LoVo (cell line): ENCODE results near the gene UHRF2.
"Not testable (repeated sequence)": the region's sequence is repeated elsewhere in the genome, so short reads cannot be mapped to it uniquely, and the experiment has no call there.

ENCODE experiments used
- DNase-seq: peaks from one replicate; pipeline ENCODE4 v3.0.0-alpha.2; 2016; ENCODE audit warnings: low spot score

UHRF2 gene

DNA sequence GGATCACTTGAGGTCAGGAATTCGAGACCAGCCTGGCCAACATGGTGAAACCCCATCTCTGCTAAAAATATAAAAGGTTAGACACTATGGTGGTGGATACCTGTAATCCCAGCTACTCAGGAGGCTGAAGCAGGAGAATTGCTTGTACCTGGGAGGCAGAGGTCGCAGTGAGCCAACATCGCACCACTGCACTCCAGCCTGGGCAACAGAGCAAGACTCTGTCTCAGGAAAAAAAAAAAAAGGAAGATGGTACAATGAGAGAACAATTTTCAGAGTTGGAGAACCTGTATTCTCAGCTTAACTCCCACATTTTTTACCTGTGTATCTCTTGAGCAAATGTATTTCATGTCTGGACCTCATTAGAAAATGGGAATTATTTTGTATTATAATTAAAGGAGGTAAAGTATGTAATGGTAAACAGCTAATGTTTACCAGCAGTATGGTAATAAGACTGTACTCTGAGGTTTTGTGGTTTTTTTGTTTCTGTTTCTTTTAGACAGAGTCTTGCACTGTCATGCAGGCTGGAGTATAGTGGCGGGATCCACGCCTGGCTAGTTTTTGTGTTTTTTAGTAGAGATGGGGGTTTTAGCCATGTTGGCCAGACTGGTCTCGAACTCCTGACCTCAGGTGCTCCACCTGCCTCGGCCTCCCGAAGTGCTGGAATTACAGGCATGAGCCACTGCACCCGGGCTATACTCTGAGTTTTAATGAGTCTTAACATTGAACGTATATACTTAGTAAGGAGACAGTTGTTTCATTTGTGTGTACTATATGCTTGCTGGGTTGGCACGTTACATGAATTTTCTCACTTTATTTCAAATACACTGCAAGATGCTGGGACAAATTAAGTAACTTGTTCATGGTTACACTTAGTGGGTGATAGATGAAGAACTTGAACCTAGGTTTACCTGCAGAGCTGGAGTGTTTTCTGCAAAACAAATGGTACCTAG is 16.2 kb downstream of the UHRF2 start:
- DNase-seq: no peak

GRCh38 chr9:6431038-6431437 is 18.0 kb downstream of the UHRF2 start:
- DNase-seq: no peak

- DNase-seq: no peak
Measured at GRCh38 chr9:6433410-6433809, 20.4 kb downstream of the UHRF2 start.

GRCh38 chr9:6439051-6439703 is 26.2 kb downstream of the UHRF2 start:
- no peak for DNase-seq

- DNase-seq: no peak
Measured at GRCh38 chr9:6440405-6440804, 27.4 kb downstream of the UHRF2 start.

- DNase-seq: no peak
Measured at GRCh38 chr9:6441269-6441668, 28.3 kb downstream of the UHRF2 start.

DNA sequence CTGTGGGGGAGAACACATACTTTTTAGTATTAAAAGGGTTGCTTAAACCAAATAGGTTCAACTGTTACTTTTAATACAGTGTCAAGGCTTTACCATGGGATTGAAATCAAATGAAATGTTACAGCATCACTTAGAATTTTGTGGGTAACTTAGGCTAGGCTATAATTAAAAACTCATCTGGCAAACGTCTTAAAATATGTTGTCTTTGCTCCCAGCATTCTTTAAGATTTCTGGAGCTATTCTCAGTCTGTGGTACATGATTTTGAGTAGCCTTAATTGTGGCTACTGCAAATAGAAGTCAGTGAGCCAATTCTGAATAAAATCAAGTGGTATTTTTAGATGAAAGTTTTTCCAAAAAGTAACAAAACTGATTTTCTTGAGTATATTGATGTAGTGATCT is 30.7 kb downstream of the UHRF2 start:
- no peak for DNase-seq

DNA sequence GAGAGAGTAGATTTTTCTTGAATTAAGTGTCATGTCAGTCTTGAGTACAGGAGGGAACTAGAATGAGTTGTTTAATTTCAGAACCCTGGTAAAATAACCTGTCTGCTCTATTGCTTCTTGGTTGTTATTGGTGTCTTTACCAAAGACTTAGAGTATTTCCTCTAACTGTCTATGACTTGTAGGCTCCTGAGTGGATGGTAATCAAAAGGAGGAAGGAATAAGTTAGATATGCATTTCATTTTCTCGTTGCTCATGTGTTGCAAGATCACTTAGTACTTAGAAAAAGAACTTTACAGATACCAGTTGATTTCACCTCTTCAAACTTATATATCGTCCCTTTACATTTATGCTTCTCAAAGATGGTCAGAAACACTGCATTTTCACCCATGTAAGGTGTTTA is 31.1 kb downstream of the UHRF2 start:
- no peak for DNase-seq

DNA sequence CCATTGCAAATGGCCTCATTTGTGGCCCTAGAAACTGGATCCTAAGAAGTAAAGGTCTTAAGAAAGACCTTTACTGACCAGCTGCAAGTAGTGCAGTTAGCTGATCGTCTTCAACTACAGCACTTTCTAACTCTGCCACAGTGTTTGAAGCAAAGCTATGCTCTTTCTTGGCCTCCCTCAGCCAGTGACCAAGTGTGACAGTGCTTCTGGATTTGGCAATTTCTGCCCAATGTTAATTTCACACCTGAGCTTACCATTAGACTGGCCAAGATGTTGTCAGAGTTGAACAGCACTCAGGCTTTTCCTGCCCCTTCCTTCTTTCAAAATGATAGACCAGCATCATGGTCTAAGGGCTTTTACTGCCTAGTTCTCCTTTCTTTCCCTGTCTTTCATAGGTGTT is 36.1 kb downstream of the UHRF2 start:
- no peak for DNase-seq

DNA sequence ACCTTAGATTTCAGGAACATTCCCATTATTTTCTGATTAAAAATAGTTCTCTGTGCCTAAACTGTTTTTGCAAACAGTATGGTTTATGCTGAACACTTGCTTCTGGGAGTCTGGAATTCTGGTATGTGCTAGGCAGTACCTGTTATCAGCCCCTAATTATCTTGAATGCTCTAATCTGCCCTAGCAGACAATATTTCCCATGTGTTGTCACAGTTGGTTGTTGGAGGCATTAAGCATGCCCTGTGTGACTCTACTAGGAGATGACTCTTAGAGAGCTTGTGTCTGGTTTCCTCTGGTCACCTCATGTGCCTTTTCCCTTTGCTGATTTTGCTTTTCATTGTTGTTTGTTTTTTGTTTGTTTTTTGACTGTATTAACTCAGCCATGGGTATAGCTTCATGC is 36.6 kb downstream of the UHRF2 start:
- no peak for DNase-seq

DNA sequence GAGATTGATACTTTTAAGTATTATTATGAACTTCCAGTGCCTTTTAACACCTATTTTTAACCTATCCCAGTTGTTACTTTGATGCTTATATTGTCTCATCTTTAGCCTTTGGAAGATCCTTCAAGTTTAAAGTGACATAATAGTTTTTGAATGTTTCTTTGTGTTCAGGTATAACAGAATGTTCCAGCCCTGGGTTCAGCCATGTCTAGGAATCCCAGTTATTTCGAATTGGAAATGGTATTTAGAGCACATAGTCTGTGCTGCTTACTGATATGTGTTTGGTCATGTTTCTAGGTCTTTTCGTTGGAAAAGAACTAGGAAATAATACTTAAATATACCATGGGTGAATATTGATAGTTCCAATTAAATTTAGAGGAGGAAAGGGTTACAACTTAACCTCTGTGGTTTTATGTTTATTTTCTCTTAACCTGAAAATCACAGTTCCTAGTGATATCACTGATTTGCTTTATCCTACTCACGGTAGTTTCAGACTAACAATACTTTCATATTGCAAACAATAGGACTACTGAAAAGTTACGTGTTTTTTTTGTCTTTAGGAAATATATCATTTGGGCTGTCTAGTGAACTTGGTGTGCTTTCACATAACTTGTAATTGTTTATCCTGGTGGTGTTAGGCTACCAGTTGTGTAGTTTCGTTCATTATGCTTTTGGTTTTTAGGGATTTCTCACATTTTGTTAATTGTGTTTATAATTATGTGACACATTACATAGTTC is 37.8 kb downstream of the UHRF2 start:
- DNase-seq: no peak

- not testable (repeated sequence) for DNase-seq
Measured at GRCh38 chr9:6455292-6455691, 42.3 kb downstream of the UHRF2 start.

DNA sequence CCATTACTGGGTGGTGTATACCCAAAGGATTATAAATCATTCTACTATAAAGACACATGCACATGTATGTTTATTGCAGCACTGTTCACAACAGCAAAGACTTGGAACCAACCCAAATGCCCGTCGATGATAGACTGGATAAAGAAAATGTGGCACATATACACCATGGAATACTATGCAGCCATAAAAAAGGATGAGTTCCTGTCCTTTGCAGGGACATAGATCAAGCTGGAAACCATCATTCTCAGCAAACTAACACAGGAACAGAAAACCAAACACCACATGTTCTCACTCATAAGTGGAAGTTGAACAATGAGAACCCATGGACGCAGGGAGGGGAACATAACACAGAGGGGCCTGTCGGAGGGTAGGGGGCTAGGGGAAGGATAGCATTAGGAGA is 45.7 kb downstream of the UHRF2 start:
- DNase-seq: not testable (repeated sequence)

DNA sequence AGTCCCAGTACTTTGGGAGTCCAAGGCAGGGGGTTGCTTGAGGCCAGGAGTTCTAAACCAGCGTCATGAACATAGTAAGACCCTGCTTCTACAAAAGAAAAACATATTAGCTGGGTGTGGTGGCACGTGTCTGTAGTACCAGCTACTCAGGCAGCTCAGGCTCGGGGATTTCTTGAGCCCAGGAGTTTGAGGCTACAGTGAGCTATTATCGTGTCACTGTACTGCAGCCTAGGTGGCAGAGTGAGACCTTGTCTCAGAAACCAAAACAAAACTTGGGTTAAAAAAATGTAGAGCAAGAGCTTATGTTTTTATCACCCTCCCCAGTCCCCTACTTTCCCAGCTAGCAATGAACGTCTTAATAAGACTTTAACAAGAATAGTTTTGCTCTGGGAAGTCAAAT is 46.7 kb downstream of the UHRF2 start:
- no peak for DNase-seq

DNA sequence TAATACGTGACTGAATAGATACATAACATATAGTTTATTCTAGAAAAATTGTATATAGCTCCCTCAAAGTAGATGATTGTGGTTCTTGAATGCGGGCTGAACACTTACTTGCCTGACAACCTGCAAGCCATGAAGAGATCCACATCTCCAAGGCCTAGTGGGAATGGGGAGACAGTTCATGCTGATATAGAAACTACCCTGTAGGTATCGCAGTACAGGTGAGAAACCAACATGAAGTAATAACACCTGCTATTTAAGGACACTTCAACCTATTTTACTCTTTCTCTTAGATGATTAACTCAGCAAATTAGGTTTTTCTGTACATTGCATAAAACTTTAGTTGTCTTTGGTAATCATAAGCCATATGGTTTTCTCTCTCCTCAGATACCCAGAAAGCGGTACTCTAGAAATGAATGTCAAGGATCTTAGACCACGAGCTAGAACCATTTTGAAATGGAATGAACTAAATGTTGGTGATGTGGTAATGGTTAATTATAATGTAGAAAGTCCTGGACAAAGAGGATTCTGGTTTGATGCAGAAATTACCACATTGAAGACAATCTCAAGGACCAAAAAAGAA is 47.3 kb downstream of the UHRF2 start:
- no peak for DNase-seq

DNA sequence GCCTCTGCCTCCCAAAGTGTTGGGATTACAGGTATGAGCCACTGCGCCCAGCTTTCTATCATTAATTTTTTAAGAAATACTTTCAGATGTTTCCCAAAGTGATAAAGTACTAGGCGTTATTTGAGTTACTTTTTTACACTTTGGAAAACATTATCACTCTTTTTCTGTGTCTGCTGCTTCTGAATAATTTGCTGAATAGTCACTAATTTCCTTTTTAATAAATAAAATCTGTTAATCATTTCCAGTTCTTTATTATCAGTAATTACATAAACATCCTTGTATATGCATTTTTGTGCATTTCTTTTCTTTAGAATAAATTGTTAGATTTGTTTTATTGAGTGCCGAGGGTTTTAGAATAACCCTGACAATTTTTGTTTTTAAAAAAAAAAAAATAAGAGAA is 48.6 kb downstream of the UHRF2 start:
- no peak for DNase-seq

- no peak for DNase-seq
Measured at GRCh38 chr9:6467006-6467625, 54.1 kb downstream of the UHRF2 start.

DNA sequence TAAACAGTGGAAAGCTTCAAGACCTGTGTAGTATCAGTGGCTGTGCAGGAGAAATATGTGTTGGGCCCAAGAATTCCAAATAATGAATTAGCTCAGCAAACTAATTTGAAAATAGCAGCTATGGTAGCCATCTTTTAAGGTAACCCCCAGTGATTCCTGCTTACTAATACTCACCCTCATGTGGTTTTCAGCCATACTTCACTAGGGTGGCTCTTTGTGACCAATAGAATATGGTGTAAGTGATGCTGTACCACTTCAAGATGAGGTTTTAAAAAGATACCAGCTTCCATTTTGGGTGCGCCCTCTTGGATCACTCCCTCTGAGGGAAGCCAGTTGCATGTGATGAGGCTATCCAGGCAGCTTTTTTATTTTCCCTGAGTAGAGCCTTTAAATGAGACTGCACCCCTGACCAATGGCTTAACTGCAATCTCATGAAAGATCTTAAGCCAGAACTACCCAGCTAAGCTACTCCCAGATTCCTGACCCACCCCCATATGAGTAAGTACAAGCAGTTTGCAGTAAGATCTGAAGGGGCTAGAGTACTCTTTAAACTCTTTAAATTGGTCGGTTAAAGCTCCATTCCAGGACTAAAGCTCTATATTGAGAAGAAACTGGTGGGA is 58.3 kb downstream of the UHRF2 start:
- DNase-seq: no peak

DNA sequence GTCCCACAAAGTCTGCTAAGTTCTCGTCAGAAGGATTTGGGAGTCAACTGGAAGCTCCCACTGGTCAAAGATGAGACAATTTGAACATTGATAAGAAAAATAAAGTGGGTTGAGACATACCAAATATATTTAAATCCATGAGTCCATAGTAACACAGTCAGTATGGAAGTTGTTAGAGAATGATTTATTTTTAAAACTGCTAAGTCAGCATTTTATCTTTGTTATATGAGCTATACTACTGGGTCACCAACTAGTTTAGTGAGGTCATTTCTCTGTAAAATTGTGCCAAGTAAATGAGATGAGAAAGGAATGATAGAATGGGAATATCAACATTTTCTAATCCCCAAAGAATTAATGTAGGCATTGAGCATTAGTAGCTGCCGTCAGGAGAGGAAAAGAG is 60.2 kb downstream of the UHRF2 start:
- no peak for DNase-seq

DNA sequence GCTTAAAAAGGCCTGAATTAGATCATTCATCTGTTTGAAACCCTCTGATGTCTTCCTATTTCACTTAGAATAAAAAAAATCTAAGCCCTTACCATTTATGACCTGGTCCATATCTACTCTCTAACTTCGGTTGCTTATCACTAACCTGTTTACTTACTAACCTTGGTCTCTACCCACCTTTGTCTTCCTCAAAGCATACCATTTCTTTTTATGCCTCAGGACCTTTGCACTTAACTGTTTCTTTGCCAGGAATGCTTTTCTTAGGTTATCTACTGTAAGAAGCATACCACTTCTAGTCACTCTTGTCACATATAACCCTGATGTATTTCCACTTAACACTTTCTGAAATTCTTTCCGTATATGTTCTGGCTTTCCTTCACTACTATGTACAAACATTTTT is 67.0 kb downstream of the UHRF2 start:
- DNase-seq: no peak

DNA sequence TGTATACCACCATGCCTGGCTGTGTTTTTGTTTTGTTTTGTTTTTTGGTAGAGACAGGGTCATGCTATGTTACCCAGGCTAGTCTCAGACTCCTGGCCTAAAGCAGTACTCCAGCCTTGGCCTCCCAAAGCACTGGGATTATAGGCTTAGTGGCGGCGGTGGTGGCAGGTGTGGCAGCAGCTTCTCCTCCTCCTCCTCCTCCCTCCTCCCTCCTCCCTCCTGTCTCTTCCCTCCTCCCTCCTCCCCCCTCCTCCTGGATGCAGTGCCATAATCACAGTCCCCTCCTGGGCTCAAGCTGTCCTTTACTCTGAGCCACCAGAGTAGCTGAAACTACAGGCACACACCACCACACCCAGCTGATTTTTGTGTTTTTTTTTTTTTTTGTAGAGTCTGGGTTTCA is 71.2 kb downstream of the UHRF2 start:
- DNase-seq: no peak

DNA sequence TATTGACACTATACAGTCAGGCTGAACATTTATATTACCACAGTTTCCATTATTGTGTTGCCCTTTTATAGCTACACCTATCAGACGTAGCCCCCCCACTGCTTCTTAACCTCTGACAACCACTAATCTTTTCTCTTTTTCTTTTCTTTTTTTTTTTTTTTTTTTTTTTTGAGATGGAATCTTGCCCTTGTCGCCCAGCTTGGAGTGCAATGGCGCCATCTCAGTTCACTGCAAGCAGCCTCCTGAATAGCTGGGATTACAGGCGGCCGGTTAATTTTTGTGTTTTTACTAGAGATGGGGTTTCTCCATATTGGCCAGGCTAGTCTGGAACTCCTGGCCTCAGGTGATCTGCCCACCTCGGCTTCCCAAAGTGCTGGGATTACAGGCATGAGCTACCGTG is 75.4 kb downstream of the UHRF2 start:
- DNase-seq: no peak
